Upper lobe of right lung (tissue), 1 donor: Measurements from ENCODE around the gene TIMM17A. TPM values are rescaled to one million over a fixed set of nuclear protein-coding genes. Genes with fewer than 3 reads are reported as not detected.

Experiments used
- ATAC-seq: fragments of 200-7000 bp; cut with Tn5 transposase; one replicate; pipeline ENCODE4 v1.9.1; 2020; ENCODE audit warnings: mild to moderate bottlenecking, moderate library complexity
- DNase-seq: peaks from one replicate; pipeline ENCODE4 v3.0.0-alpha.2; 2020
- H3K27ac ChIP-seq: fragments of 200-600 bp; one replicate; pipeline ENCODE4 v1.8.0; 2022
- H3K27me3 ChIP-seq: fragments of 200-600 bp; one replicate; pipeline ENCODE4 v1.8.0; 2022; ENCODE audit warnings: mild to moderate bottlenecking
- H3K36me3 ChIP-seq: fragments of 200-600 bp; one replicate; pipeline ENCODE4 v1.8.0; 2022
- H3K4me1 ChIP-seq: fragments of 200-600 bp; one replicate; pipeline ENCODE4 v1.8.0; 2022
- H3K4me3 ChIP-seq: fragments of 200-600 bp; one replicate; pipeline ENCODE4 v1.8.0; 2022; ENCODE audit warnings: mild to moderate bottlenecking
- H3K9me3 ChIP-seq: fragments of 200-600 bp; one replicate; pipeline ENCODE4 v1.8.0; 2022
- CTCF ChIP-seq: fragments of 200-600 bp; IDR thresholded peaks from one replicate; pipeline ENCODE4 v1.8.0; 2022; ENCODE audit warnings: antibody characterized with exemption
- intact Hi-C: fragments of 100-400 bp; cut with DNase I; formaldehyde crosslinking; loops from one replicate; pipeline ENCODE4 v1.11.0; 2022
- total RNA-seq: library from RNA; stranded (reverse); fragmentation: NEBNext Ultra II Directional; extraction: Animal tissue kit (Norgen Biotek cat#: 25700); gene quantifications from one replicate; pipeline ENCODE4 v1.2.1, GENCODE V29; 2021
- donor health status: DM: no; HTN: yes; CAD: no; lungs with severe emphysema.

The TIMM17A gene
- total RNA-seq, 1 donor from 2014 or later = 33.9 TPM

DNA sequence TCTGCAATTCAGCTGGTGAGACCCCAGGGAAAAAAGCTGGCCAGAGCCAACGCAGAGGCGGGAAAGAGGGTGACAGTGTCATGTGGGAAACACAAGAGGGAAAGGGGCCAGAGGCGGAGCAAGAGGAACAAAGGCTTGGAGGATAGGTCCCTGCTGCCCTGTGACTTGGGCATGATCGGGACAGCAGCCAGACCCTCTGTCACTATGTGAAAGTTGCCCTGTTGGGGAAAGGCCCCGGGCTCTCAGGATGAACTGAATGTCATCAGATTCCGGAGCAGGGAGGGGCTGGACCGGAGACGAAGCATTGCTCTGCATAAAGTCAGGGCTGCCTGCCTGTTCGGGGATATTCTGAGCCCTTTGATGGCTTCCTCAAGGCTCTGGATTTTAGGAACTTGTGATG is 49.4 kb downstream of the TIMM17A start:
- TF ChIP-seq CTCF = no peak
- Histone ChIP-seq H3K27me3 (no peaks in the 10 kb centered on the region), H3K27ac (no peak overlapping the region)

GRCh38 chr1:202005958-202006357 is 50.7 kb downstream of the TIMM17A start:
- no peaks in the 10 kb centered on the region for H3K4me1 ChIP-seq
- intact Hi-C loops = loop anchor here (10.0 kb wide), 1 partner anchor 279 kb away; no protein-coding TSS in a partner anchor
- no peak overlapping the region for H3K4me3 ChIP-seq
- H3K27ac ChIP-seq = no peak overlapping the region
- peak; percentile 16 for TF ChIP-seq CTCF
- H3K36me3 ChIP-seq = peaks cover 63% of the 10 kb centered on the region
- no peaks in the 10 kb centered on the region for H3K27me3 ChIP-seq
- H3K9me3 ChIP-seq = no peaks in the 10 kb centered on the region
- no peak for ATAC-seq
- DNase-seq = no peak

More for the DNA sequence above, 49.4 kb downstream of the TIMM17A start:
- H3K4me3 ChIP-seq = no peak overlapping the region
- H3K4me1 ChIP-seq = no peaks in the 10 kb centered on the region
- no peaks in the 10 kb centered on the region for H3K9me3 ChIP-seq
- intact Hi-C loops = loop anchor here (10.0 kb wide), 1 partner anchor 280 kb away; no protein-coding TSS in a partner anchor
- DNase-seq = no peak
- no peak for ATAC-seq
- peaks cover 76% of the 10 kb centered on the region for H3K36me3 ChIP-seq

DNA sequence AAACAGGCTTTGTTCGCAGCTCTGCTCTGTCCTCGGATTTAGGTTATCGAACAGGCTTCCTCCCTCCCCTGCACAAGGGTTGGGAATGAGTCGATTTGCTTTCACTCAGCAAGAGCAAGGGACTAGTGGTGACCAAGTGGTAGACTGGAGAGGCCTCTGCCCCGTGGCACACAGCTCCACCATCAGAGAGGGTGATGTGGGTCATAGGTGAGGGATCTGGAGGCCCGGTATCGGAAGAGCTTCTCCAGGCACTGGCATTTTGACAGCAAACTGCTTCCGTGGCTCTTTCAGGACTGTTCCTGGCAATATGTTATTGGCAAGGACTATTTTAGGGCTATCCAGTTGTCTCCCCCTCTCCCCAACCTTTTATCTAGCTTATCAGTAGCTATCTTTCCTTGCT is 52.0 kb downstream of the TIMM17A start:
- Histone ChIP-seq H3K27me3 (no peaks in the 10 kb centered on the region), H3K36me3 (peaks cover 50% of the 10 kb centered on the region), H3K27ac (peak overlapping the region; percentile 80), H3K4me1 (no peaks in the 10 kb centered on the region), H3K9me3 (no peaks in the 10 kb centered on the region), H3K4me3 (peak overlapping the region; percentile 33)
- peak; percentile 5 for ATAC-seq
- intact Hi-C loops = loop anchor here (10.0 kb wide), 1 partner anchor 277 kb away; no protein-coding TSS in a partner anchor
- no peak for DNase-seq
- no peak for TF ChIP-seq CTCF

DNA sequence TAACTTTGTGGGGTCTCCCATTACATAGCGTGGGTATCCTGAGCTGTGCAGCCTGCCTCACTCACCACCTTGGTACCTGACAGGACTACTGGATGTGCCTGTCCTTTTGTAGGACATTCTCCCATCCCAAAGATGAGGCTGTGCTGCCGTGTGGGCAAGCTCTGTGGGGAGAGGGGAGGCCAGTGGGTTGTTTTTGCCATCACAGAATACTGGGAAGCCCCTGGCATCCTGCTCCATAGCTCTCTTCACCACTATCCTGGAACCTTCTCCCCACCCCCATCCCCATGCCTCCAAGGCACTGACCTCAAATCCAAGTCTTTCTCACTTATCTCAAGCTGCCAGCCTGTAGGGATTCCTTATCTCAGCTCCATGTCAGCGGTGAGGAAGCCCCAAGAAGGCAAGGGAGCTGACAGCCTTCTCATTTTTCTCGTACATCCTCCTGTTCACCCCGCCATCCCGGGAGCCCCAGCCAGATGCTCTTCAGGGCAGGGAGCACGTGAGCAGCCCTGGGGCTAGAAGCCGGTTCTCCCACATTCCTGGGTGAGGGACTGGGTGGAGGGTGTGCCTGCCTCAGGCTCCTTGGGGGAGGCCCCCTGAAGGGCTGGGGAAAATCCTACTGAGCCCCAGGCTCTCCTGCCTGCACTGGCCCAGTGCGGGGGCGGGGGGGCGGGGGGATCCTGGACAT is 52.6 kb downstream of the TIMM17A start:
- peak overlapping the region; percentile 80 for H3K27ac ChIP-seq
- DNase-seq (peak; percentile 90), ATAC-seq (peak; percentile 72)
- no peaks in the 10 kb centered on the region for H3K9me3 ChIP-seq
- peaks cover 43% of the 10 kb centered on the region for H3K36me3 ChIP-seq
- no peaks in the 10 kb centered on the region for H3K27me3 ChIP-seq
- H3K4me1 ChIP-seq = no peaks in the 10 kb centered on the region
- no peak for TF ChIP-seq CTCF
- intact Hi-C loops = loop anchor here (10.0 kb wide), 1 partner anchor 277 kb away; no protein-coding TSS in a partner anchor
- H3K4me3 ChIP-seq = peak overlapping the region; percentile 33

- Histone ChIP-seq H3K36me3 (peaks cover 32% of the 10 kb centered on the region), H3K4me3 (peak overlapping the region; percentile 8), H3K9me3 (no peaks in the 10 kb centered on the region), H3K4me1 (no peaks in the 10 kb centered on the region), H3K27ac (peak overlapping the region; percentile 80), H3K27me3 (no peaks in the 10 kb centered on the region)
- peak; percentile 86 for TF ChIP-seq CTCF
- no peak for DNase-seq
- peak; percentile 65 for ATAC-seq
- intact Hi-C loops = loop anchor here (5.0 to 10.0 kb wide), 2 partner anchors 123 to 275 kb away; no protein-coding TSS in a partner anchor
Measured at GRCh38 chr1:202009326-202010179, 54.2 kb downstream of the TIMM17A start.
